ENCODE data around the gene PLEKHG1.

PLEKHG1 gene

GRCh38 chr6:150622476-150622875 is 22.8 kb downstream of the PLEKHG1 start:
- DNase-seq: no peak

DNA sequence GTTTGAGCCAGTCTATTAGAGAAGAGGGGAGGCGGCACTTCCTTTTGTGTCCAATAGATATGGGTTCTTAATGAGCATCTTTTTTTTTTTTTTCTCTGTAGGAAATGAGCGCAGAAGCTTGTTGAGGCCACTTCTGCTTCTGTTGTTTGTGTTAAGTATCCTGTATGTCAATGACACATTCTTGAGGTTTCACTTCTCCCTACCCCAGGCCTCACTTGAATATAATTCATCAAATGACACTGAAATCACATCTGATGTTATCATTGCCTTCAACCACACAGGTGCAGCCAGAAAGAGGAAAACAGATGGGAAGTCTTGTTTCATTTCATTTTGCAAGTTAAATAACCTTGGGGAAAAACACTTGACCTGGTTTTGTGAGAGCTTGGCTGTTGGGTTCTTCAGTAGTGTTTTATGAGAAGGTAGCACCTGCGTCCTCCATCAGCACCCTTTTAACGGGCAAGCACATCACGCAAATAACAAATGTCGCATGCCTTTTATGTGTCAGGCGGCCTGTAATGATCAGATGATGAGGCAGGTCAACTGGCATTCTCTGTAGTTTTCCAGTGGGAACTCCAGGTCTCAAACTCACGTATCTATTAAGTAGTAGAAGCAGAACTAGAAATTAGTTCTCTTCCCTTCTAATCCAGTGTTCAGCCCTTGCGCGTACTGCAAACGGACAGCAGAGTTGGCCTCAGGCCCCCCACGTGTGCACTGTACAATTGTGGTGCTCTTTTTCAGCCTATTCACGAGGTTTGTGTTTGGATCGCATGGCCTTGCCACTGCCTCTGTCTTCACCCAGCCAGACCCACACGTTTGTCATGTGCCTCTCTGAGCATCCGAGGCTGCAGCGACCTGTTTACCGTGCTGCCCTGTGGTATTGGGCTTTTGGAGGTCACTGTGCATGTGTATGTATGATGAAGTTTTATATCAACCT is 23.5 kb downstream of the PLEKHG1 start:
- DNase-seq: no peak

GRCh38 chr6:150624191-150624590 is 24.5 kb downstream of the PLEKHG1 start:
- no peak for DNase-seq

- no peak for DNase-seq
Observed at GRCh38 chr6:150625927-150626326, 26.2 kb downstream of the PLEKHG1 start.

GRCh38 chr6:150627154-150627553 is 27.5 kb downstream of the PLEKHG1 start:
- DNase-seq: no peak

DNA sequence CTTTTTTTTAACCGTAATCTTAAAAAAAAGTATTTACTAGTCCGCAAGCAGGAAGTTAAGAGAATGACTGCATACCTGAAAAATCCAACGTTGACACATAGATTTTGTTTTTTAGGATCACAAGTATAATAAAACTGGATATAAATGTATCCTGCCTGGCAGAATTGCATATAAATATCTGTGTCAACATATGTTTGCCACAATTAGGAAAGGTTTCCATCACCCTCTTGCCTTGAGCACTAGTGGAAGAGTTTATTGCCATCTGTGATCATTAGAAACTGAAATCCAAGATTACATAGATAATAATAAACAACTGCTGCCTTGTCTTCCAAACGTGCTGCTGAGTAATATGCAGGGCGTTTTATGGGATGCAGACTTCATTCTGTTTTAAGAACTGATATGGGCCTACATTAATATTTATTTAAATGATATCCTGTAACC is 27.9 kb downstream of the PLEKHG1 start:
- no peak for DNase-seq

DNA sequence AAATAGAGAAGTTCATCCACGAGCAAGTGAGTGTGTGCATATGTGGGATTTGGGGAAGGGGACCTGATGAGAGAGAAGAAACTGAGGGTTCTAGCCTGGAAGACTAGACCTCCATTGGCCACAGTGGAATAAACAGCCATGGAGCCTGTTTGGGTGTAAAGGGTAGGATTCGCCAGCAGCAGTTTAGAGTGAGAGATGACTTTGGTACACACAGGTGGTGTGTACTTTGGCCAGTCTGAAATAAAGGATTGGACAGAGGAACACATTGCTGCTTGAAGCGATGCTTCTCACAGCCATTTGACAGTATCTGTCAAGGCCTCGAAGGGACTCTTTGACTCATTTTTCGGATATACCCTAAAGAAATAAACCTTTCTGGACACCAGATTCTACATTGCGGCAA is 29.2 kb downstream of the PLEKHG1 start:
- no peak for DNase-seq

- peak; percentile 8 for DNase-seq
Observed at GRCh38 chr6:150631283-150631983, 31.7 kb downstream of the PLEKHG1 start.

GRCh38 chr6:150631984-150632642 is 32.4 kb downstream of the PLEKHG1 start:
- DNase-seq: no peak

GRCh38 chr6:150632785-150633485 is 33.2 kb downstream of the PLEKHG1 start:
- no peak for DNase-seq

DNA sequence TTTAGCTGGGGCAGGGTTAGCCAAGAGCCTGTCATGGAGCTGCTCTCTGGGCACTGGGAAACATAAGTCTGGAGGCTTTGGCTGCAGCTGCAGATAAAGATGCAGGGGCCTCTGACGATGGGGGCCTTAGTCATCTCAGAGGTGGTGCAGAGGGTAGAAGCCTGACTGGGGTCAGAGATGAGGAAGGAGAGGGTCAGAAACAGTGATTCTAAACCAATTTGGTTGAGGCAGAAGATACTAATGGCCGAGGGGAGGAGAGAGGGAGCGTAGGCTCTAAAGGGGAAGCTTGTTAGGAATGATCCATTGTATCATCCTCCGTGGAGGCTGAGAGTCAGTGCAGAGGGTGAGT is 33.8 kb downstream of the PLEKHG1 start:
- no peak for DNase-seq

GRCh38 chr6:150634176-150634963 is 34.7 kb downstream of the PLEKHG1 start:
- DNase-seq: no peak

GRCh38 chr6:150634964-150635292 is 35.2 kb downstream of the PLEKHG1 start:
- DNase-seq: no peak

DNA sequence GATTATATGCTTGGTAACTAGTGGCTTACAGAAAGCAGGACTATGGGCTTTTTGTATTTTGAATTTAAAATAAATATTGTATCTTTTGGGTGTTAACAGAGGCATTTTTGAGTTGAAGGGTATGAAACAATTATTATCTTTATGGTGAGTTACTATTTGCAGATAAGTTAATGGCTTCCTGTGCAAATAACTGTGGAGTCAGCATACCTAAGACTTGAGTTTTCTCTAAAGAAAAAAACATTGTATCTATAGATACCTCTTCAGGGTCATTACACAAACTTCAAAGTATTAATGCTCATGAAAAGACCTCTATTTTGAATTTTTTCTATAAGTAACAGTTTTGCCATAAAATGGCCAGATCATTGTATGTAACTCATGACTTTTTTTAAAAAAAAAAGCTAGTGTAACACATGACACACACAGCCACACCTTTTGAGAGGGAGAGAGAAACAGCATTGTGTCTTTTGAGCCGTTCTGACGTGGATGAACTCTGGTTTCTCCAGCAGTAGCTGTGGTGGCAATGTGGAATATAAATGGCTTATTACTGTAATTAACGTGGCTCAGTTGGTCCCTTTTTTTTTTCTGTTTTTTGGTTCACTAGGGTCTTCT is 36.3 kb downstream of the PLEKHG1 start:
- no peak for DNase-seq

DNA sequence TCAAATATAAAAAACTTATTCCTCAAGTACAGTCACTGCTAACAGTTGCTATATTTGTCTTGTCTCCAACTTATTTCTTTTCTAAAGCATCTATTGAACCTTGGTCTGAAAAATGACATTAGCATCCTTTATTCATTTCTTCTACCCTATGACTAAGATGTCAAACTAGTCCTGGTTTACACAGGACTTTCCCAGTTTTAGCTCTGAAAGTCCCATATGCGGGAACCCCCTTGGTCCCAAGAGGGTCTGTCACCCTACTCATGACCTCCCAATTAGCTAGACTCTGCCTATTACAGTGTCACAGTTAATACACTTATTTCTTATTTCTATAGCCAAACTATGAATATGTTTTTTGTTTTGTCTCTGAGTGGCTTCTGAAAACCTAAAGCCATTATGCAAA is 37.1 kb downstream of the PLEKHG1 start:
- DNase-seq: no peak

- no peak for DNase-seq
Observed at GRCh38 chr6:150637266-150637665, 37.6 kb downstream of the PLEKHG1 start.

GRCh38 chr6:150638267-150638666 is 38.6 kb downstream of the PLEKHG1 start:
- no peak for DNase-seq

GRCh38 chr6:150638765-150639164 is 39.1 kb downstream of the PLEKHG1 start:
- DNase-seq: no peak

DNA sequence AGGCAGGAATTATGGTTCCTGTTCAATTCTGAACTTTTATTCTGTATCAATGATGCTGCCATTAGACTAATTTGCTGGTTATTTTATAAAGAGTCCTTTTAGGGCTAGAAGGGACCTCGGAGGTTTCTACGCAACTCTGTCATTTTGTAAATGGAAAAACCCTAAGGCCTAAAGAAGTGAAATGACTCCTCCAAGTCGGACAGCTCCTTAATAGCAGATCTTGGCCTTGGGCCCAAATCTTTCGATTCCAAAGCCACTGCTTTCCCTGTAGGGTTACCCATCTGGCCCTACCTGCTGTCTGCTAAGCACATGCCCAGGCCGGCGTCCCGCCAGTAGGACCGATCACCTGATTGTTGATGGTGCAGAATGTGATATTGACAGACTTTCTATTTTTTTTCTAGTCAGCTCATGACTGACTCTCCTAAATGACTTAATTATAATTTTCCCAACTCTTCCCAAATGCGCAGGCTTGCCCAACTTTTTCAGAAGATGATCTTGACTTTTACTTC is 40.2 kb downstream of the PLEKHG1 start:
- no peak for DNase-seq

DNA sequence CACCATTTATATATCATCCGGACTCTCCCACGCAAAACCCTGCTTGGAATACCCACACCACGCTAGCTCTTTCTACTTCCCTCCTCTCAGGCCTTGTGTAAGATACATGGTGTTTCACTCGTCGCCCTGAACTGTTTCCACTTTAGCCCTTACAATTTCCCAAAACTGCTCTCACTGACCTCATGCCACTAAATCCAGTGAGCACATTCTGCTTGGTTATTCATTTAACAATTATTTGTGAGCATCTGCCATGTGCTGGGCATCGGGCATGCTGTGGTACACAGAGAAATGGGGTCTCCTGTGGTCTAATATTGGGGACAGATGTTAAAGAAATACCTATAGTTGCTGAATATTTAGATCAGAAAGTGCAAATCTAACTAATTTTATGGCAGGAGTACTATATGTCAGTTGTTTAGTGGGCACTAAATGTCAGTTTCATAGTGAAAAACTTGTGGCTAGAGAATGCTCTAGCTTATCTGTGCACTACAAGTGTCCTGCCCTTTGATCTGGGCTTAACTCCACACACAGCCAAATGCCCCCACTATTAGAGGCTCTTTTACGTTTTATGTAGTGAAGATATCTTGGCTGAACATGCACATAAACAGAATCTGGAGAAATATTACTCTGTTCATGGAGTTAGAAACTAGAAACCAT is 41.0 kb downstream of the PLEKHG1 start:
- no peak for DNase-seq

Data from stimulated activated CD4-positive, alpha-beta T cell treated with anti-CD3 and anti-CD28 coated beads, Interleukin-1b, Interleukin-23, amount 100 ng/mL, for 48 hours (primary cell).